Activated T-cell treated with anti-CD3 and anti-CD28 coated beads for 1 hour (primary cell): Measurements from ENCODE around the gene KRTAP12-2.
"Not testable (repeated sequence)": the region's sequence is repeated elsewhere in the genome, so short reads cannot be mapped to it uniquely, and the experiment has no call there.

Experiments
- DNase-seq: peaks from one replicate; pipeline ENCODE4 v3.0.0-alpha.2; 2020; ENCODE audit warnings: low read depth

KRTAP12-2 gene

GRCh38 chr21:44650265-44650972 lies 16.3 kb downstream of the KRTAP12-2 start:
- no peak for DNase-seq

- DNase-seq: no peak
Measured at GRCh38 chr21:44649521-44650100, 17.1 kb downstream of the KRTAP12-2 start.

- DNase-seq: no peak
Measured at GRCh38 chr21:44648557-44649311, 18.0 kb downstream of the KRTAP12-2 start.

- no peak for DNase-seq
Measured at GRCh38 chr21:44647222-44647552, 19.5 kb downstream of the KRTAP12-2 start.

- not testable (repeated sequence) for DNase-seq
Measured at GRCh38 chr21:44646366-44647221, 20.1 kb downstream of the KRTAP12-2 start, which contains the start of gene KRTAP10-11. Gene KRTAP10-11, plus strand, starts transcription at chr21:44646414. Its CDS starts 45 bp downstream, at chr21:44646459.

- DNase-seq: no peak
Measured at GRCh38 chr21:44644878-44645277, 21.8 kb downstream of the KRTAP12-2 start.

- no peak for DNase-seq
Measured at GRCh38 chr21:44643741-44644310, 22.9 kb downstream of the KRTAP12-2 start.

- no peak for DNase-seq
Measured at GRCh38 chr21:44640761-44641160, 26.0 kb downstream of the KRTAP12-2 start.

- DNase-seq: no peak
Measured at GRCh38 chr21:44639331-44639655, 27.4 kb downstream of the KRTAP12-2 start.

GRCh38 chr21:44638506-44639330 lies 28.0 kb downstream of the KRTAP12-2 start:
- not testable (repeated sequence) for DNase-seq

GRCh38 chr21:44637851-44638348 lies 28.8 kb downstream of the KRTAP12-2 start:
- not testable (repeated sequence) for DNase-seq

- no peak for DNase-seq
Measured at GRCh38 chr21:44637018-44637850, 29.5 kb downstream of the KRTAP12-2 start, which contains the start of gene KRTAP10-10. Gene KRTAP10-10, plus strand, starts transcription at chr21:44637356. Its CDS starts 62 bp downstream, at chr21:44637418.

GRCh38 chr21:44636209-44637017 lies 30.3 kb downstream of the KRTAP12-2 start:
- no peak for DNase-seq

GRCh38 chr21:44632067-44632466 lies 34.7 kb downstream of the KRTAP12-2 start:
- DNase-seq: no peak

GRCh38 chr21:44630440-44630839 lies 36.3 kb downstream of the KRTAP12-2 start:
- DNase-seq: no peak

- no peak for DNase-seq
Measured at GRCh38 chr21:44628707-44629391, 37.9 kb downstream of the KRTAP12-2 start.

GRCh38 chr21:44627831-44628233 lies 38.9 kb downstream of the KRTAP12-2 start:
- DNase-seq: not testable (repeated sequence)

- not testable (repeated sequence) for DNase-seq
Measured at GRCh38 chr21:44627181-44627822, 39.4 kb downstream of the KRTAP12-2 start.
